ENCODE measurements around the gene CMPK2. TPM values are rescaled to one million over a fixed set of nuclear protein-coding genes. Genes with fewer than 3 reads are reported as not detected.

CMPK2 gene
- total and polyA plus RNA-seq, 9 of the 15 experiments (the other 6 are each of a cell fraction or from before 2014, with no cell fraction given), result 2.6 to 10.5 (median 5.0) TPM

GRCh38 chr2:6877402-6878304 is 11.9 kb upstream of the CMPK2 start, which contains the start of gene RSAD2 (continued):
- TF ChIP-seq TSHZ1 (CRISPR knock-in tag; IDR thresholded peaks at IDR 0.05) (no peak), SNRNP70 (optimal IDR thresholded peaks at IDR 0.05; ENCODE audit: low read depth, low read length) (no peak), MGA (IDR thresholded peaks at IDR 0.05) (no peak), ZNF76 (CRISPR knock-in tag; IDR thresholded peaks at IDR 0.05; ENCODE audit: borderline replicate concordance) (no peak), TCF3 (CRISPR knock-in tag; IDR thresholded peaks at IDR 0.05) (no peak), SOX6 (IDR thresholded peaks at IDR 0.05) (0 out of 2 replicates have a peak, but pooled peaks have one; percentile 14)

Data from K562 (cell line).